CD8-positive, alpha-beta memory T cell (primary cell): Measurements from ENCODE around the gene GUCY1B1. TPM values are rescaled to one million over a fixed set of nuclear protein-coding genes. Genes with fewer than 3 reads are reported as not detected.
A peak's percentile ranks its signal among the peaks of the same experiment; 100 is the strongest.

Experiments
- CTCF ChIA-PET: fragments of 350-600 bp; sonication (Branson Sonifier 250); formaldehyde crosslinking; loops from one replicate; lab custom pipeline; 2021; ENCODE audit warnings: antibody characterized with exemption; lab: Charles Lee
- POLR2A ChIA-PET: fragments of 350-600 bp; sonication (Branson Sonifier 250); formaldehyde crosslinking; loops from one replicate; lab custom pipeline; 2021; ENCODE audit warnings: antibody characterized with exemption; lab: Charles Lee
- DNase-seq, 5 donors: peaks; one replicate each; pipeline versions ENCODE4 v3.0.0 to v3.0.0-alpha.2; 2020 to 2022; ENCODE audit warnings: mixed read lengths in 1 of 5
- H3K27ac ChIP-seq: one replicate; pipeline ENCODE4 v1.7.0; 2013; ENCODE audit warnings: low read depth, mild to moderate bottlenecking, low read length, moderate library complexity
- H3K27me3 ChIP-seq: 2 replicates; pipeline ENCODE4 v1.7.0; 2013; ENCODE audit warnings: low read length, mild to moderate bottlenecking; ENCODE audit not compliant: insufficient read depth, poor library complexity, severe bottlenecking
- H3K36me3 ChIP-seq: 2 replicates; pipeline ENCODE4 v1.7.0; 2013; ENCODE audit warnings: mild to moderate bottlenecking, low read length, moderate library complexity; ENCODE audit not compliant: insufficient read depth
- H3K4me1 ChIP-seq: 2 replicates; pipeline ENCODE4 v1.7.0; 2013; ENCODE audit warnings: mild to moderate bottlenecking, low read length, moderate library complexity; ENCODE audit not compliant: insufficient read depth
- H3K4me3 ChIP-seq: 2 replicates; pipeline ENCODE4 v1.7.0; 2013; ENCODE audit warnings: mild to moderate bottlenecking, low read length
- H3K9me3 ChIP-seq: 2 replicates; pipeline ENCODE4 v1.7.0; 2013; ENCODE audit warnings: mild to moderate bottlenecking, low read length
- H3K27ac Mint-ChIP-seq, 8 donors: one replicate each; pipeline ENCODE4 v1.8.0; 2020 to 2021; ENCODE audit warnings: mixed read lengths in 8 of 8, mild to moderate bottlenecking in 6 of 8, inconsistent platforms in 3 of 8, moderate library complexity in 3 of 8
- H3K27me3 Mint-ChIP-seq, 2 donors: one replicate each; pipeline ENCODE4 v1.8.0; 2020 to 2021; ENCODE audit warnings: mixed read lengths in 2 of 2, mild to moderate bottlenecking in 1 of 2, moderate library complexity in 1 of 2
- H3K36me3 Mint-ChIP-seq, 3 donors: one replicate each; pipeline ENCODE4 v1.8.0; 2020 to 2021; ENCODE audit warnings: mixed read lengths in 3 of 3, inconsistent platforms in 1 of 3, mild to moderate bottlenecking in 1 of 3
- H3K4me1 Mint-ChIP-seq, 3 donors: one replicate each; pipeline ENCODE4 v1.8.0; 2020 to 2021; ENCODE audit warnings: mixed read lengths in 3 of 3, inconsistent platforms in 1 of 3, mild to moderate bottlenecking in 1 of 3
- H3K4me3 Mint-ChIP-seq, 7 donors: one replicate each; pipeline ENCODE4 v1.8.0; 2020 to 2021; ENCODE audit warnings: mixed read lengths in 7 of 7, mild to moderate bottlenecking in 6 of 7, moderate library complexity in 4 of 7, inconsistent platforms in 2 of 7
- H3K9me3 Mint-ChIP-seq, 5 donors: one replicate each; pipeline ENCODE4 v1.8.0; 2020 to 2022; ENCODE audit warnings: mixed read lengths in 5 of 5, mild to moderate bottlenecking in 3 of 5, moderate library complexity in 2 of 5, inconsistent platforms in 1 of 5
- polyA plus RNA-seq: library from polyadenylated mRNA; unstranded; fragments of 300-500 nt; fragmentation: Illumina TruSeq; gene quantifications from one replicate; pipeline ENCODE4 v1.2.3, GENCODE V29; 2021
- total RNA-seq, 2 experiments: library from RNA; stranded (reverse); gene quantifications; one replicate each; pipeline ENCODE4 v1.2.3, GENCODE V29; 2021

The GUCY1B1 gene
- total and polyA plus RNA-seq, 3 experiments from 2014 or later, result 0.12 to 0.18 TPM; not detected in 1

GRCh38 chr4:155809835-155810234 lies 51.0 kb downstream of the GUCY1B1 start:
- H3K27me3 Mint-ChIP-seq, result peaks cover 0 to 2% of the 10 kb centered on the region in 2 donors
- H3K4me1 Mint-ChIP-seq, result no peaks in the 10 kb centered on the region
- Histone ChIP-seq H3K27ac (no peak overlapping the region), H3K27me3 (no peaks in the 10 kb centered on the region), H3K9me3 (no peaks in the 10 kb centered on the region), H3K36me3 (no peaks in the 10 kb centered on the region), H3K4me3 (no peak overlapping the region), H3K4me1 (no peaks in the 10 kb centered on the region)
- H3K27ac Mint-ChIP-seq, result no peak overlapping the region
- no peaks in the 10 kb centered on the region for H3K36me3 Mint-ChIP-seq
- POLR2A ChIA-PET, result no interaction called here
- no peak overlapping the region for H3K4me3 Mint-ChIP-seq
- CTCF ChIA-PET, result interaction anchor here (2.4 kb wide), 1 partner anchor 144 kb away, joined by 5 read pairs; the partner anchor contains the start of gene CTSO
- H3K9me3 Mint-ChIP-seq, result no peaks in the 10 kb centered on the region
- DNase-seq, result peak in 2 of 5 donors; percentile 11 to 45

DNA sequence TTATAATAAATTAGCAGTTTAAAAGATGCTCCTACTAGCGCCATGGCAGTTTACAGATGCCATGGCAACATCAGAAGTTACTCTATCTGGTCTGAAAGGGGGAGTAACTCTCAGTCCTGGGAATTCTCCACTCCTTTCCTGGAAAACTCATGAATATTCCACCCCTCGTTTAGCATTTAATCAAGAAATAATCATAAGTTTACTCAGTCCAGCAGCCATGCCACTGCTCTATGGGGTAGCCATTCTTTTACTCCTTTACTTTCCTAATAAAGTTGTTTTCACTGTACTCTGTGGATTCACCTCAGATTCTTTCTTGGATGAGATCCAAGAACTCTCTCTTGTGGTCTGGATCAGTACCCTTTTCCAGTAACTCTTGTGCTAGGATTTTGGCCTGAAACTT lies 52.3 kb downstream of the GUCY1B1 start:
- Histone ChIP-seq H3K4me3 (no peak overlapping the region), H3K9me3 (no peaks in the 10 kb centered on the region), H3K27me3 (no peaks in the 10 kb centered on the region), H3K36me3 (no peaks in the 10 kb centered on the region), H3K4me1 (no peaks in the 10 kb centered on the region), H3K27ac (no peak overlapping the region)
- Mint-ChIP-seq H3K9me3 (no peaks in the 10 kb centered on the region), H3K4me1 (no peaks in the 10 kb centered on the region), H3K27me3 (peaks cover 1 to 3% of the 10 kb centered on the region in 2 donors), H3K27ac (peak overlapping the region in 1 of 8 donors; percentile 28), H3K4me3 (no peak overlapping the region), H3K36me3 (no peaks in the 10 kb centered on the region)
- DNase-seq, result no peak
- ChIA-PET CTCF (interaction anchor here (2.4 kb wide), 1 partner anchor 142 kb away, joined by 5 read pairs; the partner anchor contains the start of gene CTSO), POLR2A (no interaction called here)

DNA sequence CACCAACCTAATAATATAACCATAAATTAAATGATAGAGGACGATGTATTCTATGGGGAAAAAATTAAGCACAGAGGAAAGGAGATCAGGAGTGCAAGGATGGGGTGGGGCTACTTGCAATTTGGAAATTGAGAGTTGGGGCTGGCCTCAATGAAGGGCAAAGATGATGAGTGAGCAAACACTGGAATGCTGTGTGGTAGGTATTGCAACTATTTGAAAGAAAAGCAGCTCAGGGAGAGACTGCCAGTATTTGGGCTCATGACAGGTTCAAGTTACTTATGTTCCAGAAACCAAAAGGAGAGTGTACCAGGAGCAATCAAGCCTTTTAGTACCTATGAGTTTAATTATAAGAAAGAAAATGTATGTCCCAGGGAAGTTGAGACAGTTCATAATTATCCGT lies 59.8 kb downstream of the GUCY1B1 start:
- H3K27ac Mint-ChIP-seq, result no peak overlapping the region
- H3K9me3 Mint-ChIP-seq, result no peaks in the 10 kb centered on the region
- no peak overlapping the region for H3K4me3 ChIP-seq
- H3K27me3 ChIP-seq, result no peaks in the 10 kb centered on the region
- H3K36me3 Mint-ChIP-seq, result no peaks in the 10 kb centered on the region
- CTCF ChIA-PET, result no interaction called here
- H3K36me3 ChIP-seq, result no peaks in the 10 kb centered on the region
- H3K27me3 Mint-ChIP-seq, result peaks cover 4 to 10% of the 10 kb centered on the region in 2 donors
- H3K4me1 ChIP-seq, result no peaks in the 10 kb centered on the region
- H3K9me3 ChIP-seq, result no peaks in the 10 kb centered on the region
- POLR2A ChIA-PET, result no interaction called here
- no peaks in the 10 kb centered on the region for H3K4me1 Mint-ChIP-seq
- no peak for DNase-seq
- H3K4me3 Mint-ChIP-seq, result no peak overlapping the region
- H3K27ac ChIP-seq, result no peak overlapping the region

GRCh38 chr4:155819066-155819465 lies 60.2 kb downstream of the GUCY1B1 start:
- ChIA-PET CTCF (no interaction called here), POLR2A (no interaction called here)
- H3K36me3 ChIP-seq, result no peaks in the 10 kb centered on the region
- no peaks in the 10 kb centered on the region for H3K27me3 ChIP-seq
- no peaks in the 10 kb centered on the region for H3K9me3 ChIP-seq
- no peaks in the 10 kb centered on the region for H3K9me3 Mint-ChIP-seq
- no peaks in the 10 kb centered on the region for H3K4me1 Mint-ChIP-seq
- no peak overlapping the region for H3K27ac Mint-ChIP-seq
- H3K4me1 ChIP-seq, result no peaks in the 10 kb centered on the region
- no peak for DNase-seq
- peaks cover 4 to 10% of the 10 kb centered on the region in 2 donors for H3K27me3 Mint-ChIP-seq
- no peaks in the 10 kb centered on the region for H3K36me3 Mint-ChIP-seq
- no peak overlapping the region for H3K4me3 ChIP-seq
- no peak overlapping the region for H3K27ac ChIP-seq
- H3K4me3 Mint-ChIP-seq, result no peak overlapping the region

DNA sequence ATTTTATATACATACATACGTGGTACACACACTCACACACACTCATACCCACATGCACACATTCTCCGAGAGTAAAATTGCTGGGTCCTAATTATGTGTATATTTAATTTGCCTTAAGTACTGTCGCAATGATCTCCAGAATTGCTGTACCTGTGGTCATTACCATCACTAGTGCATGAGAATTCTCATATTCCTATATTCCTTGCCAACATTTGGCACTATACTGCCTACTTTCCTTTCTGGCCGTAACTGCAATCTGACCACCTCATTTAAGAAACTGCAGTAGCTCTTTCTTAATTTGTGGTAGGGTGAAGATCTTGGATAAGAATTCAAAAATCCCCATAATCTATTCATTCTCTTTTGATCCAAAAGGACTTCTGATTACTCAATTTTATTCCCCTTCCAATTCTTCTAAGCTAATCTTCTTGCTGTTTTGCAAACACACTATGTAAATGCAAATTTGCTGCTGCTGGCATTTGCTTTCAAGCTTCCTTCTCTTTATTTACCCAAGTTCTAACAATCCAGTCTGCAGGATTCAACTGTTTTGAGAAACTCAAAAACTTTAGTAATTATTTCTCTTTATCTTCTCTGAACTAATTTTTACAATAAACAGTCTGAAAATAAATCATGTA lies 62.2 kb downstream of the GUCY1B1 start:
- H3K9me3 ChIP-seq, result no peaks in the 10 kb centered on the region
- Mint-ChIP-seq H3K36me3 (no peaks in the 10 kb centered on the region), H3K4me1 (no peaks in the 10 kb centered on the region), H3K4me3 (no peak overlapping the region), H3K27me3 (peaks cover 4 to 10% of the 10 kb centered on the region in 2 donors), H3K9me3 (no peaks in the 10 kb centered on the region), H3K27ac (no peak overlapping the region)
- CTCF ChIA-PET, result no interaction called here
- POLR2A ChIA-PET, result no interaction called here
- no peak overlapping the region for H3K27ac ChIP-seq
- H3K36me3 ChIP-seq, result no peaks in the 10 kb centered on the region
- no peaks in the 10 kb centered on the region for H3K4me1 ChIP-seq
- no peaks in the 10 kb centered on the region for H3K27me3 ChIP-seq
- DNase-seq, result no peak
- no peak overlapping the region for H3K4me3 ChIP-seq

- Histone ChIP-seq H3K27ac (no peak overlapping the region), H3K27me3 (no peaks in the 10 kb centered on the region), H3K4me3 (no peak overlapping the region), H3K36me3 (no peaks in the 10 kb centered on the region), H3K9me3 (no peaks in the 10 kb centered on the region), H3K4me1 (no peaks in the 10 kb centered on the region)
- no peak overlapping the region for H3K27ac Mint-ChIP-seq
- no peak overlapping the region for H3K4me3 Mint-ChIP-seq
- no peak for DNase-seq
- ChIA-PET CTCF (no interaction called here), POLR2A (no interaction called here)
- H3K9me3 Mint-ChIP-seq, result no peaks in the 10 kb centered on the region
- H3K36me3 Mint-ChIP-seq, result no peaks in the 10 kb centered on the region
- H3K27me3 Mint-ChIP-seq, result peaks cover 7 to 12% of the 10 kb centered on the region in 2 donors
- H3K4me1 Mint-ChIP-seq, result no peaks in the 10 kb centered on the region
Measured at GRCh38 chr4:155822572-155822971, 63.8 kb downstream of the GUCY1B1 start.

DNA sequence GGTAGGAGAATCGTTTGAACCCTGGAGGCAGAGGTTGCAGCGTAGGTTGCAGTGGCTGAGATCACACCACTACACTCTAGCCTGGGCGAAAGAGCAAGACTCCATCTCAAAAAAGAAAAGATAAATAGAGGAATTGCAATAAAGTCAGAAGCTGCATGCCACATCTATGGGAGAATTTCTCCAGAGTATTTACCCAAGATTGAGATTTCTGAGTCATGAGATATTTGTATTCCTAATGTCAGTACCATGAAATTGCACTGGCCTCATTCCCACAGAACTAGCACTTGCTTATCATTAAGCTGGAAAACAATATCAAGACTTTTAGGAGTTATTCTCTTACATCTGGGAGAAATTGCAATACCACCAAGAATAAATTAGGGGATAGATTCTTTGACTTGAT lies 69.8 kb downstream of the GUCY1B1 start:
- no peaks in the 10 kb centered on the region for H3K9me3 ChIP-seq
- no peak overlapping the region for H3K4me3 ChIP-seq
- Mint-ChIP-seq H3K4me3 (no peak overlapping the region), H3K36me3 (no peaks in the 10 kb centered on the region), H3K27me3 (peaks cover 6 to 12% of the 10 kb centered on the region in 2 donors), H3K4me1 (no peaks in the 10 kb centered on the region), H3K27ac (no peak overlapping the region), H3K9me3 (no peaks in the 10 kb centered on the region)
- POLR2A ChIA-PET, result no interaction called here
- DNase-seq, result no peak
- CTCF ChIA-PET, result no interaction called here
- no peaks in the 10 kb centered on the region for H3K36me3 ChIP-seq
- H3K27me3 ChIP-seq, result no peaks in the 10 kb centered on the region
- no peak overlapping the region for H3K27ac ChIP-seq
- H3K4me1 ChIP-seq, result no peaks in the 10 kb centered on the region

- peaks cover 0 to 4% of the 10 kb centered on the region in 2 donors for H3K27me3 Mint-ChIP-seq
- no peak overlapping the region for H3K4me3 Mint-ChIP-seq
- H3K36me3 ChIP-seq, result no peaks in the 10 kb centered on the region
- H3K9me3 ChIP-seq, result no peaks in the 10 kb centered on the region
- H3K27me3 ChIP-seq, result no peaks in the 10 kb centered on the region
- H3K9me3 Mint-ChIP-seq, result no peaks in the 10 kb centered on the region
- DNase-seq, result no peak
- no peak overlapping the region for H3K27ac Mint-ChIP-seq
- no peak overlapping the region for H3K4me3 ChIP-seq
- ChIA-PET POLR2A (no interaction called here), CTCF (no interaction called here)
- H3K4me1 Mint-ChIP-seq, result no peaks in the 10 kb centered on the region
- H3K4me1 ChIP-seq, result no peaks in the 10 kb centered on the region
- H3K36me3 Mint-ChIP-seq, result no peaks in the 10 kb centered on the region
- no peak overlapping the region for H3K27ac ChIP-seq
Measured at GRCh38 chr4:155832664-155833063, 73.8 kb downstream of the GUCY1B1 start.
